Activated naive CD8-positive, alpha-beta T cell treated with anti-CD3 and anti-CD28 coated beads for 36 hours (primary cell): ENCODE results near the gene BCORL1. TPM values are rescaled to one million over a fixed set of nuclear protein-coding genes. Genes with fewer than 3 reads are reported as not detected.

Experiments used
- DNase-seq: peaks from one replicate; pipeline ENCODE4 v3.0.0; 2021
- H3K27ac Mint-ChIP-seq: one replicate; pipeline ENCODE4 v1.8.0; 2022; ENCODE audit warnings: mild to moderate bottlenecking, moderate library complexity, mixed read lengths
- H3K27me3 Mint-ChIP-seq: one replicate; pipeline ENCODE4 v1.8.0; 2022; ENCODE audit warnings: mild to moderate bottlenecking, mixed read lengths
- H3K36me3 Mint-ChIP-seq: one replicate; pipeline ENCODE4 v1.8.0; 2021; ENCODE audit warnings: mild to moderate bottlenecking, mixed read lengths
- H3K4me1 Mint-ChIP-seq: one replicate; pipeline ENCODE4 v1.8.0; 2021; ENCODE audit warnings: mixed read lengths
- H3K4me3 Mint-ChIP-seq: one replicate; pipeline ENCODE4 v1.8.0; 2022; ENCODE audit warnings: mild to moderate bottlenecking, moderate library complexity, mixed read lengths
- H3K9me3 Mint-ChIP-seq: one replicate; pipeline ENCODE4 v1.8.0; 2022; ENCODE audit warnings: mixed read lengths
- total RNA-seq, 2 experiments: library from RNA; stranded (reverse); gene quantifications; one replicate each; pipeline ENCODE4 v1.2.3, GENCODE V29; 2021

The BCORL1 gene
- total RNA-seq, 2 experiments from 2014 or later, result 6.8 to 7.3 TPM

- no peak for DNase-seq
- no peaks in the 10 kb centered on the region for H3K9me3 Mint-ChIP-seq
- H3K27ac Mint-ChIP-seq, result no peak overlapping the region
- no peaks in the 10 kb centered on the region for H3K27me3 Mint-ChIP-seq
- peaks cover 40% of the 10 kb centered on the region for H3K4me1 Mint-ChIP-seq
- peaks cover 9% of the 10 kb centered on the region for H3K36me3 Mint-ChIP-seq
- H3K4me3 Mint-ChIP-seq, result no peak overlapping the region
Observed at GRCh38 chrX:130100180-130100579, 117.7 kb downstream of the BCORL1 start.

GRCh38 chrX:130103605-130104004, 121.2 kb downstream of the BCORL1 start:
- Mint-ChIP-seq H3K4me1 (peaks cover 45% of the 10 kb centered on the region), H3K4me3 (no peak overlapping the region), H3K27me3 (no peaks in the 10 kb centered on the region), H3K27ac (no peak overlapping the region), H3K9me3 (no peaks in the 10 kb centered on the region), H3K36me3 (peaks cover 9% of the 10 kb centered on the region)
- DNase-seq, result no peak

GRCh38 chrX:130105244-130105643, 122.8 kb downstream of the BCORL1 start:
- H3K27ac Mint-ChIP-seq, result no peak overlapping the region

GRCh38 chrX:130106071-130106470, 123.6 kb downstream of the BCORL1 start:
- H3K27ac Mint-ChIP-seq, result no peak overlapping the region

More at GRCh38 chrX:130105244-130105643, 122.8 kb downstream of the BCORL1 start:
- peaks cover 45% of the 10 kb centered on the region for H3K4me1 Mint-ChIP-seq
- H3K4me3 Mint-ChIP-seq, result no peak overlapping the region
- no peaks in the 10 kb centered on the region for H3K9me3 Mint-ChIP-seq
- no peak for DNase-seq
- no peaks in the 10 kb centered on the region for H3K27me3 Mint-ChIP-seq
- peaks cover 7% of the 10 kb centered on the region for H3K36me3 Mint-ChIP-seq

More at GRCh38 chrX:130106071-130106470, 123.6 kb downstream of the BCORL1 start:
- Mint-ChIP-seq H3K4me3 (no peak overlapping the region), H3K36me3 (peaks cover 7% of the 10 kb centered on the region), H3K4me1 (peaks cover 38% of the 10 kb centered on the region), H3K9me3 (no peaks in the 10 kb centered on the region), H3K27me3 (no peaks in the 10 kb centered on the region)
- DNase-seq, result no peak

Other genes with a start within 250 kb of the BCORL1 start
- gene XPNPEP2, start 243.7 kb upstream of the BCORL1 start, total RNA-seq, result under 1 TPM; 0.12 to 0.32 TPM
- gene SASH3, start 202.7 kb upstream of the BCORL1 start, total RNA-seq, result 100 to 1,000 TPM; 121 to 123 TPM
- gene ZDHHC9, start 138.7 kb upstream of the BCORL1 start, total RNA-seq, result 10 to 100 TPM; 10.9 to 12.8 TPM
- gene UTP14A, start 76.5 kb upstream of the BCORL1 start, total RNA-seq, result 10 to 100 TPM; 67.6 to 68.6 TPM
- gene ELF4, start 127.9 kb downstream of the BCORL1 start, total RNA-seq, result 10 to 100 TPM; 17.3 to 17.6 TPM
- 10 to 100 TPM; 60.1 to 62.7 TPM for gene AIFM1, start 183.2 kb downstream of the BCORL1 start, total RNA-seq
- gene RAB33A, start 189.3 kb downstream of the BCORL1 start, total RNA-seq, result 10 to 100 TPM; 22.6 to 26.1 TPM